HFF-Myc (cell line): ENCODE data around the gene DPP10.

Experiments used
- DNase-seq: peaks from one replicate; pipeline ENCODE4 v3.0.0-alpha.2; 2011; ENCODE audit warnings: low read depth; ENCODE audit errors: extremely low read depth
- H3K4me3 ChIP-seq: replicated peaks from 2 replicates; pipeline ENCODE4 v1.5.1; 2011; ENCODE audit warnings: low read depth, mild to moderate bottlenecking, control low read depth, low read length
- TF ChIP-seq, protein P1 (sequence below): IDR thresholded peaks from 2 replicates; pipeline ENCODE4 v1.5.1; 2012; ENCODE audit warnings: mild to moderate bottlenecking, low read depth, low read length, control low read depth; ENCODE audit errors: missing control alignments

DPP10 gene

DNA sequence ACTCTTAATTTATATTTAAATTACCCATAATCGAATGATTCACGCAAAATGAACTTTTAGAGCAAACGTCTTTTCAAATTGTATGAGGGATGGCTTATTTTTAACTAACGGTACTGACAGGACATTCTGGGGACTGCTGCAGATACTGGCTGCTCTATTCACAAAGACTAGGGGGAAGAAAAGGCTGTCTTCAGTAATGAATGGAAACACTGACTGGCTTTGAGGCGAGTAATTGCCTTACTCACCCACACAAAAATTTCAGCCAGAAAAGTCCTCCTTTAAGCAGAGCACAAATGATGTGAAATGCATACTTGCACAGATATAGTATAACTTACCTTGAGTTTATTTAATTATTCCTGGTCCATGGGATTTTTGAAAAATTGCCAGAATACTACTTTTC, 852.6 kb downstream of the DPP10 start:
- DNase-seq = no peak
- TF ChIP-seq, protein P1, sequence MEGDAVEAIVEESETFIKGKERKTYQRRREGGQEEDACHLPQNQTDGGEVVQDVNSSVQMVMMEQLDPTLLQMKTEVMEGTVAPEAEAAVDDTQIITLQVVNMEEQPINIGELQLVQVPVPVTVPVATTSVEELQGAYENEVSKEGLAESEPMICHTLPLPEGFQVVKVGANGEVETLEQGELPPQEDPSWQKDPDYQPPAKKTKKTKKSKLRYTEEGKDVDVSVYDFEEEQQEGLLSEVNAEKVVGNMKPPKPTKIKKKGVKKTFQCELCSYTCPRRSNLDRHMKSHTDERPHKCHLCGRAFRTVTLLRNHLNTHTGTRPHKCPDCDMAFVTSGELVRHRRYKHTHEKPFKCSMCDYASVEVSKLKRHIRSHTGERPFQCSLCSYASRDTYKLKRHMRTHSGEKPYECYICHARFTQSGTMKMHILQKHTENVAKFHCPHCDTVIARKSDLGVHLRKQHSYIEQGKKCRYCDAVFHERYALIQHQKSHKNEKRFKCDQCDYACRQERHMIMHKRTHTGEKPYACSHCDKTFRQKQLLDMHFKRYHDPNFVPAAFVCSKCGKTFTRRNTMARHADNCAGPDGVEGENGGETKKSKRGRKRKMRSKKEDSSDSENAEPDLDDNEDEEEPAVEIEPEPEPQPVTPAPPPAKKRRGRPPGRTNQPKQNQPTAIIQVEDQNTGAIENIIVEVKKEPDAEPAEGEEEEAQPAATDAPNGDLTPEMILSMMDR = no peak
- H3K4me3 ChIP-seq = no peak overlapping the region

DNA sequence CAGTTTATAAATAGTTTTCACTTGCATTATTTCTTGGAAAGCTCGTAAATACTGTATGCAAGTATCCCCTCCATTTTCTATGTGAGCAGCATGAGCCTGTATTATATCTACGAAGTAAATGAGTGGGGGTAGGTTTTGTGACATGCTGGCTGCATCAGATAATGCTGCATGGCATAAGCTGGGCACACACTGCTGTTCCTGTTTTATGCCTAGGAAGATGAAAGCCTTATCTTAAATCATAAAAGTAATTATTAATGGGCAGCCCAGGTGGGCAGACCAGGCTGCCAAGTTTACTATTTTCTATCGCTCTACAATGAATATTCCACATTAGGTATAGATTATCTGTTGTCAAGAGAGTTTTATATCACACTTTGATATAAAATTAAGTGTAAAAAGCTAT, 854.6 kb downstream of the DPP10 start:
- TF ChIP-seq, protein P1 = no peak

DNA sequence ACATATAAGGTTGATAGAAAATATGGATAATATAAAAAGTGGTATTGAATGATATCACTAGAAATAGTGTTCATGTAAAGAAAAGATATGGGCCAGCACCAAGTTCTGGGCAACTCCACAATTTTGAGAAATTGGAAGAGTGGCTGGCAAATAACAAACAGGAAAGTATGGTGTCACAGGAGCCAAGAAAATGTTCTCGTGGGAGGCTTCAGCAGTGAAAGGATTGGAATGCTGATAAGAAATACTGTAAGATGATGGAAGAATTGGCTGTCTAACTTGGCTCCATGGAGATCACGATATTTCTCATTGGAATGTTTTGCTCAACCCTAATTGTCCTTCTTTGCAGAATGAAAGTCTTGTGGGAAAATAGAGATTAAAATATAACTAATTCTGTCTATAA, 856.8 kb downstream of the DPP10 start:
- TF ChIP-seq, protein P1 = no peak
- H3K4me3 ChIP-seq = no peak overlapping the region
- DNase-seq = no peak

More for the DNA sequence above, 854.6 kb downstream of the DPP10 start:
- no peak for DNase-seq
- no peak overlapping the region for H3K4me3 ChIP-seq

DNA sequence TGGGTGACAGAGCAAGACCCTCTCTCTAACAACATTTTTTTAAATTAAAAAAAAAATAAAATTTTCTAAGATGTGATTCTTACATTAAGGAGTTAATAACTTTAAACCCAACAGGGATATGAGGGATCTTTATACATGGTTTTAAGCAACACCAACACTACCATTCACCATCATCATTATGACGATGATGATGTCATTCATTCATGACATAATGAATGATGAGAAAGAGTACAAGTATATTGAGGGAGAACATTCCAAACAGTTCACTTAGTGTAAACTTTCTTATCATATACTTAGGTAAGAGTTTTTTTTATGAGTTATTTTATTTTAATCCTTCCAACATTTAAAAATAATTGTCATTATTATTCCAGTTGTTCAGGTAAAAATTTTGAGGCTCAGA, 863.3 kb downstream of the DPP10 start:
- no peak for DNase-seq
- TF ChIP-seq, protein P1 = no peak
- H3K4me3 ChIP-seq = no peak overlapping the region

DNA sequence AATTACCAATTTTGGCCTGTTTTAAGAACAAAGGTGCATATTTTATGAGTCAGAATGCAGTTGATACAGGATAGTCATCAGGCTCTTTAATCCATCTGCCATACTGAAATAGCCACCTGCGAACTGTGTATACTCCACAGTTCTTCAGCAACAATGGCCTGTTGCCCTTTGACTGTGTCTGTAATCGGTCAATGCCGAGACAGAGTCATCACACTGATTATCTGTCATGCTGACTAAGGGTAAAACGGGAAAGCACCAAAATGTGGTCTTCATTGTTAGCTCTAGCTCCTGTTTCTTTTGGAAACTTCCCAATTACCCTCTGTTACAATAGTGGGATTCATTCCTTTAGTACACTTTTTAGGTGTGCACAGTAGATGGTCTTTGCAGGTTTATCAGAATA, 871.7 kb downstream of the DPP10 start:
- no peak overlapping the region for H3K4me3 ChIP-seq
- TF ChIP-seq, protein P1 = no peak
- no peak for DNase-seq

DNA sequence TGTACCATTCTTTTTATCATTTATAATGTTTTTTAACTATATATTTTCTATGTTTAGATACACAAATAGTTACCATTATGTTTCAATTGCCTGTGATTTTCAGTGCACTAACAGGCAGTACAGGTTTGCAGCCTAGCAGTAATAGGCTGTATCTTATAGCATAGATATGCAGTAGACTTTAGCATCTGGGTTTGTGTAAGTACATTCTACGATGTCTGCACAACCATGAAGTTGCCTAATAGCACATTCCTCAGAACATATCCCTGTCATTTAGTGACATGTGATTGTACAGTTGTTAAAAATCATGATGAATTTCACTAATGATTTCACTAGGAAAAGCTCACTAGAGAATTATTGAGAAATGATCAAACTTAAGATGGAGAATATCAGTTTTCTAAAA, 884.6 kb downstream of the DPP10 start:
- no peak overlapping the region for H3K4me3 ChIP-seq
- TF ChIP-seq, protein P1 = no peak
- no peak for DNase-seq

DNA sequence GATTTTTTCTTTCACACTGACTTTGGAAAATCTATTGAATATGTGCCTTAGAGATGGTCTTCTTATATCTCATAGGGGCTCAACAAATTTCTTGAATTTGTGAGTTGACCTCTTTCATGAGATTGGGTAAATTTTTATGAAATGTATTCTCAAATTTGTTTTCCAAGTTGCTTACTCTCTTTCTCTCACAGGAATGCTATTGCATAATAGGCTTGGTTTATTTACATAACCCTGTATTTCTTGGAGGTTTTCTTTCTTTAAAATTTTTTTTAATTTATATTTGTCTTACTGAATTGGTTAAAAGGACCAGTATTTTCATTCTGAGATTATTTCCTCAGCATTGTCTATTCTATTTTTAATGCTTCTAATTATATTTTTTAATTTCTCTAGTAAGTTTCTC, 917.1 kb downstream of the DPP10 start:
- H3K4me3 ChIP-seq = no peak overlapping the region
- TF ChIP-seq, protein P1 = no peak
- DNase-seq = no peak
